ENCODE results near the gene ACTN3. TPM values are rescaled to one million over a fixed set of nuclear protein-coding genes. Genes with fewer than 3 reads are reported as not detected.

The ACTN3 gene
- total RNA-seq, 8 experiments from 2014 or later, result 0.05 to 0.18 (median 0.10) TPM; not detected in 4

GRCh38 chr11:66548041-66548440 is 1.3 kb downstream of the ACTN3 start:
- 60 to 85% methylated on average over 3 to 4 of the region's 11 CpGs; no CpG with 5 or more reads in 8 of the 10 experiments for WGBS, 10 experiments
- no peak for ATAC-seq (replicated peaks in 6 of 8)
- in situ Hi-C loops (cut with MboI; ENCODE audit: low pct_unique_long_range_greater_than_20kb in 2 of 9, low sequenced_read_pairs in 9 of 9, unreplicated experiment in 9 of 9), result no loop called here
- peaks cover 23 to 29% of the 10 kb centered on the region in 2 donors for H3K4me1 ChIP-seq (replicated peaks in 1 of 2)
- no peak overlapping the region for H3K27ac ChIP-seq
- H3K4me3 ChIP-seq, result no peak overlapping the region

DNA sequence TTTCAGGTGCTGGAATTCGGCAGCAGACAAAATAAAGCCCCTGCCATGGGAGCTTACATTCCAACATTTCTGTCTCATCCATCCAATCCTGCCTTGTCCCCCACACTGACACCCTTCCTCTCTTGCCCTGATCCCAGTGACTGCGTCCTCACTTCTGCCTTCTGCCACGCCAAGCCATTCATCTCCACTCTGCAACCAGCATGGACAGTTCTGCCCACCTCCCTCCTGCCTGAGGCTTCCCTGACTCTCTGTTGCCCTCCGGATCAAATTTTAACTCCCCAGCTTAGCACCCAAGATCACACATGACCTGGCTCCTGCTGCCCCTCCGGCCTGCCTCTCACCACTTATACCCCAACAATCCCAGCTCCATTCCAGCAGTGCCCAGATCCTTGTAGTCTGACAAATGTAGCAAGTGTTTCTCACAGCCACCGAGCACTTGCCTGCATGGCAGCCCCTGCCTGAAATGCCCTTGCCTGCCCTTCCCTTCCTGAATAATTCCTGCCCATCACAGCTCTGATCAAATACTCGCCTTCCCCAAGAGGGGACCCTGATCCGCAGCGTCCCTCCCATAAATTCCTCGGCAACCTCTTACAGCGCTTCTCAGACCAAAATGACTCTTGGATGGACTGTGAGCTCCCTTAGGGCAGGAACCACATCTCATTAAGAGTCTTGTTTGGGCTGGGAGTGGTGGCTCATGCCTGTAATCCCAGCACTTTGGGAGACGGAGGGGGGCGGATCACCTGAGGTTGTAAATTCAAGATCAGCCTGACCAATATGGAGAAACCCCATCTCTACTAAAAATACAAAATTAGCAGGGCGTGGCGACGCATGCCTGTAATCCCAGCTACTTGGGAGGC is 2.3 kb downstream of the ACTN3 start:
- peaks cover 23% of the 10 kb centered on the region in 2 donors for H3K4me1 ChIP-seq (replicated peaks in 1 of 2)
- in situ Hi-C loops (cut with MboI; ENCODE audit: low pct_unique_long_range_greater_than_20kb in 2 of 9, low sequenced_read_pairs in 9 of 9, unreplicated experiment in 9 of 9), result no loop called here
- no peak overlapping the region for H3K4me3 ChIP-seq
- no peak for ATAC-seq (replicated peaks in 6 of 8)
- no peak overlapping the region for H3K27ac ChIP-seq
- 20 to 79% (median 46%) methylated on average over 1 to 13 of the region's 16 CpGs; no CpG with 5 or more reads in 2 of the 10 experiments for WGBS, 10 experiments

- no peak overlapping the region for H3K27ac ChIP-seq
- 73 to 100% (median 93%) methylated on average over 2 to 3 of the region's 3 CpGs; no CpG with 5 or more reads in 7 of the 10 experiments for WGBS, 10 experiments
- H3K4me1 ChIP-seq (replicated peaks in 1 of 2), result peaks cover 16 to 19% of the 10 kb centered on the region in 2 donors
- no peak for ATAC-seq (replicated peaks in 6 of 8)
- H3K4me3 ChIP-seq, result no peak overlapping the region
- in situ Hi-C loops (cut with MboI; ENCODE audit: low pct_unique_long_range_greater_than_20kb in 2 of 9, low sequenced_read_pairs in 9 of 9, unreplicated experiment in 9 of 9), result no loop called here
Observed at GRCh38 chr11:66549696-66550095, 3.0 kb downstream of the ACTN3 start.

DNA sequence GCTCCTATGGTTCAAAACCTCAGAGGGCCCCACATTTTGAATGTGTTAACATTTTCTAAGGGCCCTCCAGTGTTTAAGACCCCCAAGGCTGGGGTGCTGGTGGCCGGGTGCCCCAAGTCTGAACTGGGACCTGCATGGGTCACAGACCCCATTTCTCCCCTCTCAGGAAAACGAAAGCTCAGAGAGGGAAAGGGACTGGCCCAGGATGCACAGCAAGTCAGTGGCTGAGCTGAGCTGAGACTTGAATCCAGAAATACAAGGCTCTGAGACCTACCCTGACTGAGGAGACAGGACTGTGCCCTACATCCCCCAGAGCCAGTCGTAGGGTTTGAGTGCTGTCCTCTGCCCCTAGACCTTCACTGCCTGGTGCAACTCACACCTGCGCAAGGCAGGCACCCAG is 4.2 kb downstream of the ACTN3 start:
- ATAC-seq (replicated peaks in 6 of 8), result no peak
- in situ Hi-C loops (cut with MboI; ENCODE audit: low pct_unique_long_range_greater_than_20kb in 2 of 9, low sequenced_read_pairs in 9 of 9, unreplicated experiment in 9 of 9), result no loop called here
- WGBS, 10 experiments, result 14 to 100% (median 67%) methylated on average over 1 to 4 of the region's 4 CpGs; no CpG with 5 or more reads in 4 of the 10 experiments
- peaks cover 12 to 14% of the 10 kb centered on the region in 2 donors for H3K4me1 ChIP-seq (replicated peaks in 1 of 2)
- H3K4me3 ChIP-seq, result no peak overlapping the region
- H3K27ac ChIP-seq, result no peak overlapping the region

DNA sequence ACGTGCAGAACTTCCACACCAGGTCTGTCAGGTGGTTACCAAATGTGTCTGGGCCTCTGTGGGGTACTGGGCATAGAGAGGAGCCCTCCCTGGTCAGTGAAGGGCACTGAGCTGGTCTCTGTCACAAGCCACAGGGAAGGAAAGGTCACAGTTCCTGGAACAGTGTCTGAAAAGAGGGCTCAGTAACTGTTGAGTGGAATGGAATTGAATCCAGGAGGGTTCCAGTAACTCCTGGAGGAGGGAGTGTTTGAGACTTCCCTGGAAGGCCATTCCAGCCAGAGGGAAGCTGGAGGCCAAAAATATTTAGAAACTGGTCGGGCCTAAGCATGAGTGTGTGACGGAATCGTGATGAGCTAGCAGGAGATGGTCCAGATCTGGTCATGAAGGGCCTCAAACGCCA is 7.9 kb downstream of the ACTN3 start:
- H3K4me3 ChIP-seq, result no peak overlapping the region
- 50 to 81% (median 69%) methylated on average over 1 to 5 of the region's 5 CpGs; no CpG with 5 or more reads in 3 of the 10 experiments for WGBS, 10 experiments
- in situ Hi-C loops (cut with MboI; ENCODE audit: low pct_unique_long_range_greater_than_20kb in 2 of 9, low sequenced_read_pairs in 9 of 9, unreplicated experiment in 9 of 9), result no loop called here

DNA sequence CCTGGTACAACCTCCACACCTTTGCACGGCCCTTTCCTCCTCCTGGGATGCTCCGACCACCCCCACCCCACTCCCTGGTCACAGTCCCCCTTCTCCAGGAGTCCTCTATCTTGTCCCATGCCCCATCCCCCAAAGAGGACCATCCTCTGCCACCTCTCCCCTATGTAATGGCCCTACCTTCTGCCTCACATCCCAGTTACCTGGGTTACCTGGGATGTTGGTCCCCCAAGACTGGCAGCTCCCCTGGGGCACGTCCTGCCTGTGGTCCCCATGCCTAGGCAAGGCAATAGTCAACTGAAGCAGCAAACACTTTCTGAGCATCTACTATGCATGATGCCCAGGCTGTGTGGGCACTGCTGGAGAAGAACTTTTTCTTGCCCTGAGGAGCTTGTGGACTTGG is 8.7 kb downstream of the ACTN3 start:
- H3K4me3 ChIP-seq, result no peak overlapping the region
- ATAC-seq (replicated peaks in 6 of 8), result no peak
- WGBS, 10 experiments, result no CpG with 5 or more reads among the region's 3 CpGs
- H3K4me1 ChIP-seq (replicated peaks in 1 of 2), result no peaks in the 10 kb centered on the region
- H3K27ac ChIP-seq, result no peak overlapping the region
- in situ Hi-C loops (cut with MboI; ENCODE audit: low pct_unique_long_range_greater_than_20kb in 2 of 9, low sequenced_read_pairs in 9 of 9, unreplicated experiment in 9 of 9), result no loop called here

More for the DNA sequence above, 7.9 kb downstream of the ACTN3 start:
- no peaks in the 10 kb centered on the region for H3K4me1 ChIP-seq (replicated peaks in 1 of 2)
- no peak overlapping the region for H3K27ac ChIP-seq
- ATAC-seq (replicated peaks in 6 of 8), result no peak

DNA sequence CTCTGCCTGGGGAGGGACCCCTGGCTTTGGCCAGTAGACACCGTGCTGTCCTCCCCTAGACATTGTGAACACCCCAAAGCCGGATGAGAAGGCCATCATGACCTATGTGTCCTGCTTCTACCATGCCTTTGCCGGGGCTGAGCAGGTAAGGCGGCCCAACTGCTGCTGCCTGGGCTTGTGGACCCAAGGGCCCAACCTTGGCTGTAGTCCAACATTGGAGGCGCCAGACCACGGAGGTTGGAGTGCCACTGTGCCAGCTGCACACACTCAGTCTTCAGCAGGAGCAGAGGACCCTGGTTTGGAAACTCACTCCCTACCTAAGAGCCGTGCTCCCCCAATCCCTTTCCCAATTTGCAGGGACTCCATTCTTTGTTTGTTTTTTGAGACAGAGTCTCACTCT is 9.4 kb downstream of the ACTN3 start:
- in situ Hi-C loops (cut with MboI; ENCODE audit: low pct_unique_long_range_greater_than_20kb in 2 of 9, low sequenced_read_pairs in 9 of 9, unreplicated experiment in 9 of 9), result no loop called here
- Histone ChIP-seq H3K27ac (no peak overlapping the region), H3K4me1 (replicated peaks in 1 of 2) (no peaks in the 10 kb centered on the region), H3K4me3 (no peak overlapping the region)
- WGBS, 10 experiments, result 55 to 94% (median 82%) methylated on average over 2 to 3 of the region's 7 CpGs; no CpG with 5 or more reads in 7 of the 10 experiments
- ATAC-seq (replicated peaks in 6 of 8), result no peak

DNA sequence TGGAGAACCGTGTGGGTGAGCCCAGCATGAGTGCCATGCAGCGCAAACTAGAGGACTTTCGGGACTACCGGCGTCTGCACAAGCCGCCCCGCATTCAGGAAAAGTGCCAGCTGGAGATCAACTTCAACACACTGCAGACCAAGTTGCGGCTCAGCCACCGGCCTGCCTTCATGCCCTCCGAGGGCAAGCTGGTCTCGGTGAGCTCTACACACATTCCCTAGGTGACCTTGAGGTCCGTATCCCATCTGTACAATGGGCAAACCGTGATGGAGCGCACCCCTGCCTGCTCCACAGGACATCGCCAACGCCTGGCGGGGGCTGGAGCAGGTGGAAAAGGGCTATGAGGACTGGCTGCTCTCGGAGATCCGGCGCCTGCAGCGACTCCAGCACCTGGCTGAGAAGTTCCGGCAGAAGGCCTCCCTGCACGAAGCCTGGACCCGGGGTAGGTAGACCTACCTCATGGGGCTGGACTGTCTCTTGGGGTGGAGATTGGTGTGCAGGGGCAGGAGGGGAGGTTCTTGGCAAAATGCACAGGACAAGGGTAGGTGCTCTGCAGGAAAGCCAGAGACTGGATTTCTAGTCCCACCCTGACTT is 11.1 kb downstream of the ACTN3 start:
- in situ Hi-C loops (cut with MboI; ENCODE audit: low pct_unique_long_range_greater_than_20kb in 2 of 9, low sequenced_read_pairs in 9 of 9, unreplicated experiment in 9 of 9), result no loop called here
- WGBS, 10 experiments, result 40 to 100% (median 97%) methylated on average over 1 to 8 of the region's 24 CpGs; no CpG with 5 or more reads in 5 of the 10 experiments

DNA sequence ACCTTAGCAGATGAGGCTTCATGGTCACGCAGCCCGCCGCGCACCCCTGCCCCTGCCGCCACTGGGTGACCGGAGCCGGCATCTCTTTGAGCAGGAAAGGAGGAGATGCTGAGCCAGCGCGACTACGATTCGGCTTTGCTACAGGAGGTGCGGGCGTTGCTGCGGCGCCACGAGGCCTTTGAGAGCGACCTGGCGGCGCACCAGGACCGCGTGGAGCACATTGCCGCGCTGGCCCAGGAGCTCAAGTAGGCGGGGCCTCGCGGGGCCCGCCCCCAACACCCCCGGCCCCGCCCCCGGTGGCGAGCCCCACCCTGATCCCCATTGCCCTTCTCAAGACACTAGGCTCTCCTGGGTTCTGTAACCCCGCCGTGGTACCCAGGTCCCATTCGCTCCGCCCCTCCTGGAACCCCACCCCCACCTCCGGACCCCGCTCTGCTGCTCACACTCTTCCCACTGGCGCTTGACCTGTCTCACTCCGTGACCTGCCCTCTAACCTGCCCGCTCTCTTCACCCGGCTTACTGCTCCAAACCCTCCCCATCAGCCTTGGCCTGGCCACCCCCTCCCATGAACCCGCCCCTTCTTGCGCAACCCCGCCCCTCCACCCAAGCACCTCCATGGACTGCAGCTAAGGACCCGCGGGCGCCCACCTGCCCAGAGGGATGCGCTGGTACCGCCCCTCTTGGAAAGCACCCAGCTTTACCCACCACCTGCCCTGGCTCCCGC is 12.6 kb downstream of the ACTN3 start:
- 70 to 90% (median 80%) methylated on average over 2 to 4 of the region's 50 CpGs; no CpG with 5 or more reads in 7 of the 10 experiments for WGBS, 10 experiments
- ATAC-seq (replicated peaks in 6 of 8), result peak in 4 of 8 experiments; percentile 15 to 75 (median 44)
- in situ Hi-C loops (cut with MboI; ENCODE audit: low pct_unique_long_range_greater_than_20kb in 2 of 9, low sequenced_read_pairs in 9 of 9, unreplicated experiment in 9 of 9), result no loop called here
- Histone ChIP-seq H3K27ac (no peak overlapping the region), H3K4me3 (no peak overlapping the region), H3K4me1 (replicated peaks in 1 of 2) (no peaks in the 10 kb centered on the region)

More for the DNA sequence above, 11.1 kb downstream of the ACTN3 start:
- no peak overlapping the region for H3K27ac ChIP-seq
- H3K4me3 ChIP-seq, result no peak overlapping the region
- ATAC-seq (replicated peaks in 6 of 8), result no peak
- H3K4me1 ChIP-seq (replicated peaks in 1 of 2), result no peaks in the 10 kb centered on the region

GRCh38 chr11:66559866-66560676 is 13.4 kb downstream of the ACTN3 start:
- H3K4me1 ChIP-seq (replicated peaks in 1 of 2), result no peaks in the 10 kb centered on the region
- ATAC-seq (replicated peaks in 6 of 8), result peak in 2 of 8 experiments; percentile 9 to 21
- in situ Hi-C loops (cut with MboI; ENCODE audit: low pct_unique_long_range_greater_than_20kb in 2 of 9, low sequenced_read_pairs in 9 of 9, unreplicated experiment in 9 of 9), result no loop called here
- WGBS, 10 experiments, result 43 to 93% methylated on average over 1 to 3 of the region's 27 CpGs; no CpG with 5 or more reads in 8 of the 10 experiments
- H3K4me3 ChIP-seq, result no peak overlapping the region
- H3K27ac ChIP-seq, result no peak overlapping the region

GRCh38 chr11:66561178-66561974 is 14.7 kb downstream of the ACTN3 start:
- no peak overlapping the region for H3K27ac ChIP-seq
- 60 to 85% methylated on average over 1 to 4 of the region's 14 CpGs; no CpG with 5 or more reads in 8 of the 10 experiments for WGBS, 10 experiments

DNA sequence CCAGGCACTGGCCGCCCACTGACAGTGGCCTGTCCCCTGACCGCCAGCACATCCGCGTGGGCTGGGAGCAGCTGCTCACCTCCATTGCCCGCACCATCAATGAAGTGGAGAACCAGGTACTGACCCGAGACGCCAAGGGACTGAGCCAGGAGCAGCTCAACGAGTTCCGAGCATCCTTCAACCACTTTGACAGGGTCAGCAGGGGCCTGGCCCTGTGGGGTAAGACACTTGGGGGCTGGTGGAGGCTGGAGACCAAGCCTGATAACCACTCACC is 15.2 kb downstream of the ACTN3 start:
- no peak overlapping the region for H3K4me3 ChIP-seq
- in situ Hi-C loops (cut with MboI; ENCODE audit: low pct_unique_long_range_greater_than_20kb in 2 of 9, low sequenced_read_pairs in 9 of 9, unreplicated experiment in 9 of 9), result no loop called here
- H3K27ac ChIP-seq, result no peak overlapping the region
- 85 to 100% (median 92%) methylated on average over 3 to 7 of the region's 9 CpGs; no CpG with 5 or more reads in 7 of the 10 experiments for WGBS, 10 experiments
- no peak for ATAC-seq (replicated peaks in 6 of 8)
- H3K4me1 ChIP-seq (replicated peaks in 1 of 2), result no peaks in the 10 kb centered on the region

More at GRCh38 chr11:66561178-66561974, 14.7 kb downstream of the ACTN3 start:
- ATAC-seq (replicated peaks in 6 of 8), result peak in 2 of 8 experiments; percentile 16 to 18
- Histone ChIP-seq H3K4me3 (no peak overlapping the region), H3K4me1 (replicated peaks in 1 of 2) (no peaks in the 10 kb centered on the region)
- in situ Hi-C loops (cut with MboI; ENCODE audit: low pct_unique_long_range_greater_than_20kb in 2 of 9, low sequenced_read_pairs in 9 of 9, unreplicated experiment in 9 of 9), result no loop called here
